GM21737 (cell line): Measurements from ENCODE around the gene ASAP2.
A peak's percentile ranks its signal among the peaks of the same experiment; 100 is the strongest.

ENCODE experiments used
- ATAC-seq: cut with Tn5 transposase; IDR thresholded peaks from one replicate; pipeline ENCODE4 v1.9.1; 2021; ENCODE audit warnings: mild to moderate bottlenecking, moderate library complexity; ENCODE audit not compliant: unreplicated experiment

ASAP2 gene

DNA sequence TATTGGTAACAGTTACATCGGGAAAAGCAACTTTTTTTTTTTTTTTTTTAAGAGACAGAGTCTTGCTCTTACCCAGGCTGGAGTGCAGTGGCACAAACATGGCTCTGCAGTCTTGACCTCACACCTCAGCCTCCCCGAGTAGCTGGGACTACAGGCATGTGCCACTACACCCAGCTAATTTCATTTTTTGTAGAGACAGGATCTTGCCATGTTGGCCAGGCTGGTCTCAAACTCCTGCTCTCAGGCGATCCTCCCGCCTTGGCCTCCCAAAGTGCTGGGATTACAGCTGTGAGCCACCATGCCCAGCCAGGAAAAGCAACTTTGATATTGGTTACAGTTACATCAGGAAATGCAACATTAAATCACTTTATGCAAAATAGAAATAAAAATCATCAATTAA lies 212.1 kb downstream of the ASAP2 start:
- ATAC-seq = no peak

- no peak for ATAC-seq
Observed at GRCh38 chr2:9419541-9419940, 212.9 kb downstream of the ASAP2 start.

- ATAC-seq = no peak
Observed at GRCh38 chr2:9420495-9420894, 213.9 kb downstream of the ASAP2 start.

DNA sequence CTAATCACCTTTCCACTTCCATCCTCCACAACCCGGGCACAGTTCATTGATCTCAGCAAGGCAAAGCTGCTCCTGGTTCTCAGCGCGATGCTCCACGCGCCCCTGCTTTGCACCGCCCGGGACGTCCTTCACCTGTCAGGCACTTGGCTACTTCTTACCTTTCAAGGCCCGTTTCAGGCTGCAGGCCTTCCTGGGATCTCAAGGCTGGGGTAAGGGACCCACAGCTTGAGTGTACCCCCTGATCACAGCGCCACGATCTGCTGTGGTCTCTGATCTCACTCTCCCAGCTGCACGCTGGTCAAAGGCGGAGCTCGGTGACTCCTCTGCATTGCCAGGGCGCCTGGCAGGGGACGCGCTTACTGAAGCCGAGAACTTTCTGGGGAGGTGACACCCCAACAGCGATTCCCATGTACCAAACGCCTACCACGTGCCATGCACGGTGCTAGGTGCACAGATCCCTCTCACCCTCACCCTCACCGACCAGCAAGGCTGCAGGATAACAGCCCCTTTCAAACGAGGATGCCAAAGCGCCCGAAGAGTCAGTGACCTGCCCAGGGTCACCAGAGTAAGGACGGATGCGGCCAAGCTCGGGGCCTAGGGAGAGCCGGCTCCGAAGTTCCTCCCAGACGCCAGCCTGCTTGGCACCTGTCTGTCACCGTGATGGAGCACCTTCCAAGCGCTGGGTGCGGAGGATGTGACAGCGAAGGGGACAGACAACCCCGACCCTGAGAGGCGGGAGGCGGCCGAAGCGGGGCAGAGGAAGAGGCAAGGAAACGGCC lies 215.9 kb downstream of the ASAP2 start:
- ATAC-seq = peak; percentile 18

DNA sequence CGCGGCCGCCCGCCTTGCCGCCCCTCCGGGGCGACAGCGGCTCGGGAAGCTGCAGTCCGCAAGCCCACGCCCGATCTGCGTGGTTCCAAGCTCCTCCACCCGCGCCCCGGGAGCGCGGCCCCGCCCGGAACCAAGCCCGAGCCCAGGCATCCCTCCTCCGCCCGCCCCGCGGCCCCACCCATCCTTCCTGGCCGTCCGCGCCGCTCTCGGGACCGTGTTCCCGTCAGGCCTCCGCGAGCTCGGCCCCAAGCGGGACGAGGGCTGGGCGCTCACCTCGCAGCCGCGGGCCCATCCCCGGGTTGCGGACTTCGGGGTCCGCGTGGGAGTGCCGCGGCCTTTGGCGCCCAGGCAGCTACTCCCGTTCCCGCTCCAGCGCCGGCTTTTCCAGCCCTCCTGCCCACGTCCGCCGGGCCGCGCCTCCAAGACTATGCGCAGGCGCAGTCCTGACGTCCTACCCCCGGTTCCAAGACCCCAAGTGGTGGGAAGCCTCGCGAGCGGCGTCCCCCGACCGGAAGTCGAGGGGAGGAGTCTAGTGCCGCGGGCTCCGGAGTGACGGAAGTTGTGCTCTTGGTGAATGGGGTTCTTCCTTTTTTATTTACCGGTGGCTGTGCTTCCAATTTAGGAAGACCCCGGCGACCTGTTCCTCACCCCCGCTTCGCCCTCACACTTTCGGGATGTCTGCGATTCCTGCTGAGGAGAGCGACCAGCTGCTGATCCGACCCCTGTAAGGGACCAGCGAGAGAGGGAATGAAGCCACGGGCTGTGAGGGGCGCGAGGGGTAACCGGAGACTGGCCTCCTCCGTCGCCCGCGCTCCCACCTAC lies 216.7 kb downstream of the ASAP2 start, which contains the start of the genes CPSF3 and ITGB1BP1:
Gene CPSF3 (plus strand): TSS at position 555 of the 822 bp plus-strand sequence. CDS start 120 bp downstream, at position 675.
Gene ITGB1BP1 (minus strand): TSS at position 429 of the 822 bp plus-strand sequence. CDS start 4,831 bp downstream, outside the sequence.
- ATAC-seq = peak; percentile 80

DNA sequence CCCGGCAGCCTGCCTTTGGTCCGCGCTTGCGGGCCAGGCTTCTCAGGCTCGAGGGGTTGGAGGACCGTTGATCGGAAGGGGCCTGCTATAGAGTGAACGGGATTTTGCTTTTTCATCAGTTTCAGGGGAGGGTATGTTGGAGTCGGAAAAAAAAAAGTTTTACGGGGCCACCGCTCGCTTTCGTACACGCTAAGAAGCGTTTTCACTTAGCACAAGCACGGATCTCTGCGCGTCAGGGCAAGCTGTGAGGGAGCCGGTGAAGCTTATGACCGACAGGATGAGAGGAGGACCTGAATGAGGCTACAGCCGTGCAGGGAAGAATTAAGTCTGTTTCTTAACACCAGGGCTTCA lies 217.3 kb downstream of the ASAP2 start:
- ATAC-seq = peak; percentile 18

DNA sequence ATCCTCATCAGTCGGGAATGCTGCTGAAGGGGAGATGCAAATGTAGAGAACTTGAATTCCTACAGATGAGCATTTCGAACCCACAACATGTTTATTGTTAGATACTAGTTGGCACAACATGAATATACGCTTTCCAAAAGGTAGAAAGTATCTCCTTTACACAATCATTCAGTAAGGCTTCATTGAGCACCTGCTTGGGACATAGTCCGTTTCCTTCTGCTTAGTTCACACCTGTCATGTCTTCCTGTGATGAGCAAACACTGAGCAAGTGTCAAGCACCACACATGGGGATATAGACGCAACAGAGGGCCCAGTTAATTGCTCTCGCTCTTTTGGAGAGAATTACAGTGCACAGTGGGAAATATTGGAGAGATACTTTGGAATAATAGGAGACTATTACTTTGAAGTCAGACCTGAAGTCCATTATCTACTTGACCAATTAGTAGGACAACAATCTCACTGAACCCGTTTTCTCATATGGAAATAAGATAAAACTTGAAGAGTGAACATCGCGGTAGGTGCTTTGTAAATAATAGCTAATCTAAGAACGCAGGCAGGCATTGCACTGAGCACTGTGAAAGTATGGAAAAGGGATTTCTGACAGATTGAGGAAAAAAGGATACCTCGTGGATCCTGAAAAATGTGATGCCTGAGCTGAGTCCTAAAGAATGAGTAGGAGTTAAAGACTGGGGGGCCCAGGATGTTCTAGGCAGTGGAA lies 218.0 kb downstream of the ASAP2 start:
- no peak for ATAC-seq

DNA sequence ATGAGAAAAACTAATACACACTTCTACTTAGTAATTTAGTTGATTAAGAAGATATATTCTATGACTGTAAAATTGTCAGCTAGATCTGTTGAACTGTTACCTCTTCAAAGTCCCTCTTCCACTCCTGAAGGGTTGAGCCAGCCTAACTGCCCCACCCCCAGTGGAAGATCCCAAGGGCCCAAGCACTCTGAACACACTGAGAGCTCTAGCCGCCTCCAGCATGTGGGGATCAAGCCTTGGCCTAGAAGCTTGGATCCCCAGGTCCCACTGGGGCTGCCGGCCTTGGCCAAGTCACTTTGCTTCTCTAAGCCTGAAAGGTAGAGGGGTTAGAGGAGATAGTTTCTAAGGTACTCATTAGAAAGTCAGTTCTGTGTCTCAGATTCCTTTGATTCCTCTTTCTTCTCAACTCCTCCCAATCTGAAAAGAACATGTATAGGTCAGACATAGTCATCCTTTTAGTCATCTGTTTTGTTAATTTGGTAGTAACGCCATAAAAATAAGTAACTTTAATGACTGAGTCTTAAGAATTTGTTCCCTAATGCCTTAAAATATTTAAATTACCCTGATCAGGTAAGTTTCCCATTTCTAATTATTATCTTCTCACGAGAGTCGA lies 222.5 kb downstream of the ASAP2 start:
- ATAC-seq = no peak

DNA sequence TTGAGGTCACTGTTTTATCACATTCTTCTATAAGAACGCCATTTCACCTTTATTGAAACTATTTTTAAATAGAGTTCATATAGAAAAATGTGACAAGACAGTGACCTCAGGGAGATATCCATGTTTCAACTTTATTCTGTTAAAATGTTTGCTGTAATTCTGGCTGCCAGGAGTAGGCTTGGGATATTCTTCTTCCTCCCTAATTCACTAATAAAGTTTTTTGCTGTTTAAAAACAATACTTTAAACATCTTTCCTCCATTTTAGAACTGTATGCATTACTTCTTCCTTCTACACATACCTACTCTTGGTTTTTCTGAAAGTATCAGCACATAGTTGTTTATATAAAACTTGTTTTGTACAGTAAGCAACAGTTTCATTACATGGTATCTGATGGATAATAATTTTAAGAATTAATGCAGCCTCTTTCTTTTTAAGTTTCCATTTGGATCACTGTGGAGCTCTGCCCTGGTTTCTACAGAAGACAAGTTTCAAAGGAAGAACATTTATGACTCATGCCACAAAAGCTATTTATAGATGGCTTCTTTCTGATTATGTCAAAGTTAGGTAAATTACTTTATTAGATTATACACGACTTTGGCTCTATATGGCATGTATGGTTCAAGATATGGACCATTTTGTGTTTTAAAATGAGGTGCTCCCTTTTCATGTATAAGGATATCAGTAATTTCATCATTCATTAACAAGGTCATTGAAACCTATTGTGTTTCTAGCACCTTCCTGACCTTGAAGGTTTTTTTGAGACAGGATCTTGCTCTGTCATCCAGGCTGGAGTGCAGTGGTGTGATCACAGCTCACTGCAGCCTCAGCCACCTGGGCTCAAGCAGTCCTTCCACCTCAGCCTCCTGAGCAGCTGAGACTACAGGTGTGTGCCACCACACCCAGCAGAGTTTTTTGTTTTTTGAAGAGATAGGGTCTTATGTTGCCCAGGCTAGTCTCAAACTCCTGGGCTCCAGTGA lies 224.0 kb downstream of the ASAP2 start:
- no peak for ATAC-seq

GRCh38 chr2:9434489-9434888 lies 227.9 kb downstream of the ASAP2 start:
- ATAC-seq = no peak

- ATAC-seq = no peak
Observed at GRCh38 chr2:9439536-9439935, 232.9 kb downstream of the ASAP2 start.

DNA sequence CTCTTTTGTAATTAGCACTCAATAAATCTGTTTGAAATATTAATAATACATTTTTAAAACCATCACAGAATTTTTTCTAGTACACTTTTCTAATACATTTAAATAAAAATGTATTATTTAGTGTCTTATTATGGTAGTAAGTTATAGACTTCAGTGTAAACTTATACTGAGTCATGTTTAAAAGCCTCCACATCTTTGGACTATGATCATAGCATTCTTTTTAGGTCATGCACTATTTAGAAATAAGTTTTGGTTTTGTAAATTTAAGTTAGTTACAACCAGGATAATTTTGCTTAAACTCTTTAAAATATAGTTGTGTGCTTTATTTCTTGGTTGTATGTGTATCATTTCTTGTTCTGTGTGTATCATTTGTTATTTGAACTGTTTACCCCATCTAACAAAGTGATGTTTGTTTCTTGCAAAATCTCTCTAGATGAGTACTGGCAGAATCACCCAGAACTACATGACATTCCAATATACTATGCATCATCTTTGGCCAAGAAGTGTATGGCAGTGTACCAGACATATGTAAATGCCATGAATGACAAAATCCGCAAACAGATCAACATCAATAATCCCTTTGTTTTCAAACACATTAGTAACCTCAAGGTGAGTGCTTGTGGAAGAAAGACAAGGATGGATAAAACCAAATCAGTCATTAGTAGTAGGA lies 233.6 kb downstream of the ASAP2 start:
- ATAC-seq = no peak

DNA sequence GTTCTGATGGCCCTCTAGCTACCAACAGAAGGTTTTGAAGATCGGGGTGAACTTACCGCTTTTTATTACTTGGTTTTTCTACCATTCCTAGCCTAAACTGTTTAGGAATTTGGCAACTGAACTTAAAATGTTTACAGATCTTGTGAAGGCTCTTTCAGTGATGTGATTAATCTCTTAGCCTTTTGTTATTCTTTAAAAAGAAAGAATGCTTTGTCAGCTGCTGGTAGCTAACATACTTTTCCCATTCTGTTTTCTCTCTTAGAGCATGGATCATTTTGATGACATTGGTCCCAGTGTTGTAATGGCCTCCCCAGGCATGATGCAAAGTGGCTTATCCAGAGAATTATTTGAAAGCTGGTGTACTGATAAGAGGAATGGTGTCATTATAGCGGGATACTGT lies 234.9 kb downstream of the ASAP2 start:
- ATAC-seq = no peak

DNA sequence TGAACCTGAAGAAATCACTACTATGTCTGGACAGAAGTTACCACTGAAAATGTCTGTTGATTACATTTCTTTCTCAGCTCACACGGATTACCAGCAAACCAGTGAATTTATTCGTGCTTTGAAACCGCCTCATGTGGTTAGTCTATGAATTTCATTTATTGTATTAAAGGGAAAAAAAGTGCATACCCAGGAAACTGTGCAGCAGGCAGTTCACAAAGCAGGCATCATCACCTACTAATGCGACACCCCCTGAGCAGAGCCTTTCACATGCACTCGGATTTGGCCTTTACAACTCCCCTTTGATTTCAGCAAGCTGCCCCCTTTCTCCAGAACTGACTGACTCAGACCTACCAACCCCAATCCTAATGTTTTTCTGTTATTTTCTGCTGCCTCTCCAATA lies 236.9 kb downstream of the ASAP2 start:
- no peak for ATAC-seq

DNA sequence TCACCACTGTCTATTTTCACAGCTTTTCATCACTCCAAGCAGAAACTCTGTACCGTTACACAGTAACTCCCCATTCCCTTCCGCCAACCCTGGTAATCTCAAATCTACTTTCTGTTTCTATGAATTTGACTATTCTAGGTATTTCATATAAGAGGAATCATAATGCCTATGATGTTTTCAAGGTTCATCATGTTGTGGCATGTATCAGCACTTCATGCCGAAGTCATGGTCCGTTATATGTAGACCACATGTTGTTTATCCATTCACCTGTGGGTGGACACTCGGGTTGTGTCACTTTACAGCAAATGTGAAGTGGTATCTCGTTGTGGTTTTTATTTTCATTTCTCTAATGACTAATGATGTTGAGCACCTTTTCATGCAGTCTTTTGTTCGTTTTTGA lies 238.5 kb downstream of the ASAP2 start:
- no peak for ATAC-seq

DNA sequence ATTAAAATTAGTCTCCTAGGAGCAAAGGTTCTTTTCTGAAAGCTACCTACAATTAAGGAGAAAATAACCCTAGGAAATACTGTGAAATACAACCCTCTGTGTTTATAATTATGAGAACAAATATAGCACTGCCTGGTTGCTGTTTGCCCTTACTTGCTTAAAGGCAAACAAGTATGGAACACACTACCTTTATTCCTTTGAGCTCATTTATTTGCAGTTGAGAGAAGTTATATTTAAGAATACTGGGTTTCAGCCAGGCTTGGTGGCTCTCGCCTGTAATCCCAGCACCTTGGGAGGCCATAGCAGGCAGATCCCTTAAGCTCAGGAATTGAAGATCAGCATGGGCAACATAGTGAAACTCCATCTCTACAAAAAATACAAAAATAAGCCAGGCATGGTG lies 244.6 kb downstream of the ASAP2 start:
- ATAC-seq = no peak
